GM19035 (cell line): Measurements from ENCODE around the gene CTNNBIP1.

ENCODE experiments used
- ATAC-seq: cut with Tn5 transposase; IDR thresholded peaks from one replicate; pipeline ENCODE4 v1.9.1; 2021; ENCODE audit not compliant: unreplicated experiment

Gene CTNNBIP1

DNA sequence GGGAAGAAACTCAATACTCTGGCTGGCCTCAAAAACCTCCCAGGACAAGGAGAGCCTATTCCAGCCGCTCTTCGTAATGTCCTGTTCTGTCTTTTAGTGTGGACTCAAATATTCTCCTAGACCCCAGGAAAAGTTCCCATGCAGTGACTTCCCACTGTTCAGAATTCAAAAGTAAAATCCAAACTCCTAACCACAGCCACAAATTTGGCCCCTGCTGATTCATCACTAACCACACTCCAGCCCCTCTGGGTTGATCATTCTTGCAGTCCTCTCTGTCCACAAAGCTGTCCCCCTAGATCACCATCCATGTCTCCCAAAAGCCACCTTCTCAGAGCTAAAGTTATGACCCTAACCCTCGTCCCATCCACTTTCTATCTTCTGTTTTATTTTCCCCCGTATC, 5.1 kb downstream of the CTNNBIP1 start:
- ATAC-seq: no peak

DNA sequence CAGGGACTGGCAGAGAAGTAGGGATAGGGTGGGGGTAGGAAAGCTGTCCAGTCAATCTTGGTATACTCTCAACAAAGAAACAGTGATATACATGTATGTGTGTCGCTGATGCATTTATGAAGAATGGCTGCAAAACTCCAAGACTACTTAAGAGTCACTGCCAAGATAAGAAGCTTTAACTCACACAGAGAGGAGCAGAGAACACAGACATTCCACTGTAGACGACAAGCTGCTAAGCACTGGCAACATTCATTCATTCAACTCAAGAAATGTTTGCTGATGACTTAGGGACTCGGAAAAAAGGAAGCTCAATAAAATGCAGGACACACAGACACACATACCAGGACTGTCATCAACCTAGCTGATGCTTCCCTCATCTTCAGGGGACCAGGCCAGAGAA, 5.5 kb downstream of the CTNNBIP1 start:
- ATAC-seq: no peak

- ATAC-seq: no peak
These were observed 6.1 kb downstream of the CTNNBIP1 start for GRCh38 chr1:9903801-9904527.

DNA sequence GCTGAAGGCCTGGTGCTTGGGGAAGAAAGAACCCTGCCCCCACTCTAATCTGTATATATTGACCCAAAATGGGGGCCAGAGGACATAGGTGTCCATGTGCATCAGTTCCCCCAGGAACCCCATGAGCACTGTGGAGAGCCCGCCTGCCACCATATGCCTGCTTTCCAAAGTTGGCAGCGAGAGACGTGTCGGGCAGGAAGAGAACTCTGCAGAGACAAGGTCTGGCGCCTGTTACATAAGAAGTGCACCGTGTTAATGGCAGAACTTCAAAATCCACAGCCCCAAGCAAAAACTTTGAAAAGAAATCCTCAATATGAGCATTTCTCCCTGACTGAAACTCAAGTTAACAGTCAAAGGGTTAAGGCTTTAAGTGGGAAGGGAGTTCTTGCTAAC, 8.0 kb downstream of the CTNNBIP1 start:
- ATAC-seq: no peak

- ATAC-seq: no peak
These were observed 8.7 kb downstream of the CTNNBIP1 start for GRCh38 chr1:9901148-9902059.

- ATAC-seq: no peak
These were observed 9.7 kb downstream of the CTNNBIP1 start for GRCh38 chr1:9900142-9901043.

GRCh38 chr1:9894115-9894514, 16.0 kb downstream of the CTNNBIP1 start:
- ATAC-seq: no peak

- no peak for ATAC-seq
These were observed 17.2 kb downstream of the CTNNBIP1 start for GRCh38 chr1:9892563-9893528.

GRCh38 chr1:9891207-9891606, 18.9 kb downstream of the CTNNBIP1 start:
- ATAC-seq: no peak

DNA sequence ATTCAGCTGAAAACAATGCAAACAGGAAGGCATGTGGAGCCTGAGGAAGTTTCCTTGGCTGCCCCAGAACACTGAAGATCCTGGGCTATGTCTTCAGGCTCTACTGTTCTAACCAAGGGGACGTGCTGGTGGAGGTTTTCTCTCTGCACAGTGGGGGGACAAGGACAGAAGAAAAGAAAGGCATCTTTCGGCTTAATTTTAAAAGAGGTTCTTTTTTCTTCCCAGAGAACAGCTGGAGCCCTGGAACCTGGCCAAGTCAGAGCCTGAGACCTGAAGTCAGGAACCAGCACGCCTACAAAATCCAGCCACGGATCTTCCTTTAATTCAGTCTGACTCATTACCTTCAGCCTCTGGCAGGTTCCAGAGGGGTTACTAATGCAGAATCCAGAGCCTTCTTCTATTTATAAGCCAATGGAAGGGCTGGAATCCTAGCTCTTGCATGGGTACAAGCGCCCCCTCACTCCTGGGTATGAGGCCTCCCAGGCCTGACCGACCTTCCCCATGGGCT, 19.8 kb downstream of the CTNNBIP1 start:
- ATAC-seq: no peak

DNA sequence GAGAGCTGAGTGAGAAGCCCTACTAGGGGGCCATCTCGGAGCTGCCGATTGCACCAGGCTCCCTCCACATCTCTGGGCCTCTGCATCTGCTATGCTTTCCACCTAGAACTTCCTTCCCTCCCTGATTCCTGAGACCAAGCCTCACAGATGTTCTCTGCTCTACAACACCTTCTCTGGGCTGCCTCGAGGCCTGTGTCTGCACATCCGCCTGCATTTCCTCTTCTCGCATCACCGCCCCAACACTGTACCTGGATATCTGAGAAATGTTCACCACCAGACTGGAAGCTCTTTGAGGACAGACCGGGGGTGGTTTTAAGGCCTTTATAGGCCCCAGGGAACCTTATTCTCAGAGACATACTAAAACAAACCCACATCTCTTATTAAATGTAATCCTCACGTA, 20.7 kb downstream of the CTNNBIP1 start:
- ATAC-seq: no peak

GRCh38 chr1:9888886-9889285, 21.2 kb downstream of the CTNNBIP1 start:
- ATAC-seq: no peak

- ATAC-seq: no peak
These were observed 23.0 kb downstream of the CTNNBIP1 start for GRCh38 chr1:9887070-9887469.

GRCh38 chr1:9886092-9886742, 23.9 kb downstream of the CTNNBIP1 start:
- no peak for ATAC-seq

DNA sequence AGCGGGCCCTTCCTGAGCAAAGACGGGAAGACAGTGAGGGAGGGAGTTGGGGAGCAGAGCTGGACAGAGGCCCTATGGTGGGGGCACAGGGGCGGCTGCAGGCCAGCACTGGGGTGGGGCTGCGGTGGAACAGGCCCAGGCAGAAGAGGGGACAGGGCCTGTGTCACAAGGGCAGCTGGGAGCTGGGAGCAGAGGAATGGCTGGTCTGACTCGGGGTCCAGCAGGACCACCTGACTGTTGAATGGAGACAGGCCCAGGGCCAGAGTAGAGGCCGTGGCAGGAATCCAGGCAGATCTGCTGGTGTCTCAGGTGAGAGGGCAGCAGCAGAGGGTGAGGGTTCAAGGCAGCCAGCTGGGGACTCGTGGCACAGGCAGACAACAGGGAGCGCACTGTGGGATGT, 25.3 kb downstream of the CTNNBIP1 start:
- ATAC-seq: no peak

DNA sequence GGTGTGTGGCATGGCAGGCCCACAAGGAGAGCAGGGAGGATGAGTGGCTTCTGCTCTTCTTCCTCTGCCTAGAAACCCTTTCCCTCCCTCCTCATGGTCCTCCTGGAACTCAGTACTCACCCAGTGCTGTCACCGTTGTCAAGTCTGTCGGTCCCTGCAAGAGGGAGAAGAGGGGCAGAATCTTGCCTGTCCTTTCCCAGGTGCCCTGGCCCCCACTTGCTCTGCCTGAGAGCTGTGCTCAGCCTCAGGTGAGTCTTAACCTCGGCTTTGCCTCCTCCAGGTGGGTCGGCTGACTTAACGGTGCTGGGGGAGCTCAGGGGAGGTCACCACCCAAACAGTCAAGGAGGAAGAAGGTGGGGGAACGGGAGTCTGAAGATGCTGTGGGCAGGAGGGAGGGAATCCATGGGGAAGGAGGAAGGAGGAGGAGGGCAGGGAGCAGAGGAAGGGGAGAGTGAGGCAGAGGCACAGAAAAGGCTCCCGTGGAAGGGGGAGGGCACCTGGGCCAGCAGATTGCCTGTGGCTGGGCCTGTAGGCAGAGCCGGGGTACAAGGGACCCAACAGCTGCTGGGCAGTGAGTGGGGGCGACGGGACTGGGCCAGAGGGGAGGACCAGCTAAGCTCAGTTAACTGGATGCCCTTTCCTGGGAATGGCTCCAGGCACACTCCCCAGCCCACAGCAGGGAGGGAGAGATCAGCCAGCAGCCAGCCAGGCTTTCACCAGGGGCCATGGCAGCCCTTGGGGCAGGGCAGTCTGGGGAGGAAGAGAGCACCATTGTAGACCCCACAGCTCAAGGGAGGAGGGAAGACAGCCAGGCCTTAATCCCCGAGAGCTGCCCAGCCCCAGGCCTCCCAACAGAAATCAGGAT, 26.3 kb downstream of the CTNNBIP1 start:
- no peak for ATAC-seq

DNA sequence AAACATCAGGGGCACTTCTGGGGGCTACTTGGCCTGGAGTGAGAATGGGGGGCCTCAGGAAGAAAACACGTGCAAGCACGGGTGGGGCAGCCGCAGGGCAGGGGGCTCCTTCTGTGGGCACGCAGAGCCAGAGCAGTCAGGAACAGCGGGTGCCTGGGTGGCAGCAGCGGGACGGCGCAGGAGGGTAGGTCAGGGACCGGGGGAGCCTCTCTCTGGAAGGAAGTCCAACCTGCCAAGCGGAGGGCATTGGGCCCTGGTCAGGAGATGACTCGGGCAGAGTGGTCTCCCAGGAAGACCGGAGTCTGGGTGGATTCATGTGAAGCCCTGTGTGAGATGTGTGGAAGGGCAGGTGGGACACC, 27.1 kb downstream of the CTNNBIP1 start:
- no peak for ATAC-seq

DNA sequence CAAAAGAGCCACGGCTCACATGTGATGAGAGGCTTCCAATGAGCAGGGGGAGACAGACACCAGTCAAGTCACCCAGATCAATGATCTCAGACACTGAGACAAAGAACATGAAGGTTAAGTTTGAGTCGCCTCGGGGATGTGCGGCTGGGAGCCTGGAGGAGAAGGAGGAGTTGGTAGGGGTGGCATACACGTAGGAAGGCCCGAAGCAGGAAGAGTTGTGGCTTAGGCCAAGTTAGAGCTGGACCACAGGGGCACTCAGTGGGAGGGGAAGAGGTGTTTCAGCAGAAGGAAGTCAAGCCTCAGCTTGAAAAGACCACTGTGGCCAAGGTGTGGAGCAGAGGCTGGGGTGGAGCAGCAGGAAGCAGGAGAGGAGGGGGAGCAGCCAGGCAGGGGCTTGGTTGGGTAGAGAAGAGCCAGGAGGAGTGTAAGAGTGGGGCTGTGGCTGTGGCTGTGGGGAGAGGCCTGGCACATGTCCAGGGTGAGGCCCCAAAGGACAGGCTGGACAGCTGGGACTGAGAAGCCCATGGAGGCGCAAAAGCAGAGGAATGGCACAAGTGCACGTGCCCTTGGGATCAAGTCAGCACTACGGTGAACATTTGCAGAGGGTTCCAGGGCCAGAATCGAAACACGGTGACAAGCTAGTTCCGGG, 27.6 kb downstream of the CTNNBIP1 start:
- no peak for ATAC-seq
